Measurements from ENCODE around the gene PDIA5.

Gene PDIA5

DNA sequence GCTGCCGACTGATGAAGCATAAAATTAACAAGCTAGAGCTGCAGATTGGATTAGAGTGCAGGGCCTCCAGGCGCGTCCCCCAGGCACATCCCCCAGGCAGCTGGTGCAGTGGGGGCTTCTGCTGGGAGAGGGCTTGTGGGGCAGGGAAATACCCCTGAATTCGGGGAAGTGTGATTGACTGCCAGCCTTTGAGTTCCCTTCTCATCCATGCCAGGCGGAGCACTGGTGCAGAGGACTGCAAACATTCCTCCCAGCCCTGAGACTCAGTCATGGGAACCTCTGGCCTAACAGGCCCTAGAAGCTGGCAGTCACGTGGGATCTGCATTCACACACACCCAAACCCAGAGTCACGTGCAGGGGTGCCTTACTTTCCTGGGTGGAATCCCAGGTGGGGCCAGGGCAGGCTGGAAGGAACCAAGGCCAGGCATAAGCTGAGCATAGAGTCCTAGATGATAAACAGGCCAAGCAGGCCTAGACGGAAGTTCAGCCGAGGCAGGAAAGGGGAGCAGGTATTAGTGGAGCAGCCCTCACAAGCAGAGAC is 88.7 kb downstream of the PDIA5 start:
- TF ChIP-seq, protein P1, sequence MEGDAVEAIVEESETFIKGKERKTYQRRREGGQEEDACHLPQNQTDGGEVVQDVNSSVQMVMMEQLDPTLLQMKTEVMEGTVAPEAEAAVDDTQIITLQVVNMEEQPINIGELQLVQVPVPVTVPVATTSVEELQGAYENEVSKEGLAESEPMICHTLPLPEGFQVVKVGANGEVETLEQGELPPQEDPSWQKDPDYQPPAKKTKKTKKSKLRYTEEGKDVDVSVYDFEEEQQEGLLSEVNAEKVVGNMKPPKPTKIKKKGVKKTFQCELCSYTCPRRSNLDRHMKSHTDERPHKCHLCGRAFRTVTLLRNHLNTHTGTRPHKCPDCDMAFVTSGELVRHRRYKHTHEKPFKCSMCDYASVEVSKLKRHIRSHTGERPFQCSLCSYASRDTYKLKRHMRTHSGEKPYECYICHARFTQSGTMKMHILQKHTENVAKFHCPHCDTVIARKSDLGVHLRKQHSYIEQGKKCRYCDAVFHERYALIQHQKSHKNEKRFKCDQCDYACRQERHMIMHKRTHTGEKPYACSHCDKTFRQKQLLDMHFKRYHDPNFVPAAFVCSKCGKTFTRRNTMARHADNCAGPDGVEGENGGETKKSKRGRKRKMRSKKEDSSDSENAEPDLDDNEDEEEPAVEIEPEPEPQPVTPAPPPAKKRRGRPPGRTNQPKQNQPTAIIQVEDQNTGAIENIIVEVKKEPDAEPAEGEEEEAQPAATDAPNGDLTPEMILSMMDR (IDR thresholded peaks at IDR 0.05), result no peak

DNA sequence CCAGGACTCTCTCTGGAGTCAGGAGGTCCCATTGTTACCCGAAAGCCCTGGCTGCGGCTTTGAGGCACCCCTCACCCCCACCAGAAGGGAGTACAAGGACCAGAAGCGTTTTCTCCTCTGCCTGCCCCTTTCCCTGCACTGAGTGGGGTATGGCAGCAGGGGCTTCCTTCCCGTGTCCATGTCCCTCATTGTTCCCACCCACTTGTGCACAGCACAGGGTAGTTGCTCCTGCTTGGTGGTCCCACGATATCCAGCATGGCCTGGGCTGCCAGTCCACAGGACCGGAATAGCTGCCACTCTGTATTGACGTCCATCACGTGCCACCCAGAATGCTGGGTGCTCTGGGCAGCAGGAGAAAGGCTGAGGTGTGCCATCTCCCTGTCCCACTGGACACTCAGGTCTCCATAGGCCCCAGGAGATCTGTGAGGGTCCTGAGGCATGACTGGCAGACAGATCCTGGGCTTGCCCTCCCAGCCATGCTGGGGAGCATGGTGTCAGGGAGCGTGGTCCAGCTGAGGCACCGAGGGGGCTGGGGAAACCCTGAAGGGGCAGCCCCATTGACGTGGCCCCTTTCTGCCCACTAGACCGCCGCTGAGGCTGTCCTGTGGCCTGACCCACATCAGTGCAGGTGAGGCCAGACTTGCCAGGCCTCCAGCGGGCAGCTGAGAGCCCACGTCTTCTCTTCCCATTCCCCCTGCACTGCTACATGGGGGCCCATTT is 89.6 kb downstream of the PDIA5 start:
- TF ChIP-seq, protein P1 (IDR thresholded peaks at IDR 0.05), result no peak

- TF ChIP-seq, protein P1 (IDR thresholded peaks at IDR 0.05), result no peak
These were observed 90.4 kb downstream of the PDIA5 start for GRCh38 chr3:123157209-123157597.

- TF ChIP-seq, protein P1 (IDR thresholded peaks at IDR 0.05), result no peak
These were observed 90.9 kb downstream of the PDIA5 start for GRCh38 chr3:123157598-123158287.

DNA sequence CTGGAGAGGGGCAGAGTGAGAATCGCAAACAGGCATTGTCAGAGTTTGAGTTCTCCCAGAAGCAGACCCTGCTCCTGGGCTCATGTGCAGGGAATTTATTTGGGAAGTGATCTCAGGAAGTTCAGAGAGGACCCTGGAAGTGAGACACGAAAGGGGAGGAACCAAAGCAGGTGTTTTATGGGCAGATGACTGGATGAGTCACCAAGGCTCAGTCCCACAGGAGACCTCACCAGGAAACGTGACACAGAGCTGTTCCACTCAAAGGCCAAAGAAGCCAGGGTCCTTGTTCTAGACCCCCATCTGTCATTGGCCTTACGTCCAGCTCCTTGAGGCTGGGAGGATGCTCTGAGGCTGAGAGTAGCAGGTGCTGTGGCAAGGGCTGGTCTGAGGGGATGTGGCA is 91.5 kb downstream of the PDIA5 start:
- TF ChIP-seq, protein P1 (IDR thresholded peaks at IDR 0.05), result no peak

DNA sequence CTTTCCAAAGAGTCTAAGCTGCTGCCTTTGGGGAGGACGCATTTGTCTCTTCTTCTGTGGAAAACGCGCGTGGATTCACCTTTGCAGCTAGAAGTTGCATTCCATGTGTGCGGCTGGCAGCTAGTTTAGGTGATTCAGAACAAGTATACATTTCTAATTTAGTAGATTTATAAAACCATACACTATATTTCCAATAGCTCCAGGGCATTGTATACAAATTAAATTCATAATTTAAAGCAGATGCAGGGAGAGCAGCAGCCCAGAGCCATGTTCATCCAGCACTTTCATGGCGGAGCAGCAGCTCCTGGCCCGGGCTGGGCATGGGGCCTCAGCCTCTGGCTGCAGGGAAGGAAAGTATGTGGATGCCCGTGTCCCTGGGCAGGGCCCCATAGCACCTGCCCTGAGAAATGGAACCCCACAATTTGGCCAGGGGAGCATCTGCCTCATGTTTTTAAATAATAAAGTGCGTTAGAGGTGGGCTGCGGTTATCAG is 92.1 kb downstream of the PDIA5 start:
- TF ChIP-seq, protein P1 (IDR thresholded peaks at IDR 0.05), result no peak

DNA sequence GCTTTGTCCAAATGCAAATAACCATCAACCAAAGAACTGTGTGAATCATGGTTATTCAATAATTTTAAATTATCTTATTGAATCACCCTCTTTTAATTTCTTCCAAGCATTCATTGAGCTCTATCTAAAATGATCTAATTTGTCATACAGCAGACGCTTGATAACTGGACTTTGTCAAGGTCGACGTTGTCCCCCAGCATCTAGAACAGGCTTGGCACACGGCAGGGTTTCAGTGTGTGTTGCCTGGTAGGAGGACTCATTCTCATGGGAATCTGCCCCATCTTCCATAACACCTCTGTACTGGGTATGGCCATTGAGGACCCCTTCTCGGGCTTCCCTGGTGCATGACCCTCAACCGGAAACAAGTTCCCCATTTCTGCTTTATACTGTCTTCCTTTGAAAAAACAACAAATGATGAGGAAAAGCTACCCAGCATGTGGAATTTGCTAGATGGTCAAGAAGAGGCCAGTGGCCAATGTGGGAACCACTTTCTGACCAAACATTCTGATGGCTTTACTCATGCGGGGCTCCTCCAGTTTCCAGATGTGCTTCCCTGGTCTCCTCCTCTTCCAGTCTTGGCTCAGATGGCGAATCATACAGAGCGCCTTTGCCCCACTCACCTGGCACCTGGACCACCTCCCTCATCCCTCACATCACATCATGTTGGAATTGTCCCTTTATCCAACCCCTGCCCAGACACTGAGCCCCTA is 93.3 kb downstream of the PDIA5 start:
- TF ChIP-seq, protein P1 (IDR thresholded peaks at IDR 0.05), result no peak
